Hypothalamus (tissue), 51 donors: ENCODE measurements around the gene EGLN1.
"Not testable (repeated sequence)": the region's sequence is repeated elsewhere in the genome, so short reads cannot be mapped to it uniquely, and the experiment has no call there.

ENCODE experiments used
- DNase-seq, 51 donors: peaks; one replicate each; lab custom pipeline; 2025; lab: John Stamatoyannopoulos, UW

Gene EGLN1

DNA sequence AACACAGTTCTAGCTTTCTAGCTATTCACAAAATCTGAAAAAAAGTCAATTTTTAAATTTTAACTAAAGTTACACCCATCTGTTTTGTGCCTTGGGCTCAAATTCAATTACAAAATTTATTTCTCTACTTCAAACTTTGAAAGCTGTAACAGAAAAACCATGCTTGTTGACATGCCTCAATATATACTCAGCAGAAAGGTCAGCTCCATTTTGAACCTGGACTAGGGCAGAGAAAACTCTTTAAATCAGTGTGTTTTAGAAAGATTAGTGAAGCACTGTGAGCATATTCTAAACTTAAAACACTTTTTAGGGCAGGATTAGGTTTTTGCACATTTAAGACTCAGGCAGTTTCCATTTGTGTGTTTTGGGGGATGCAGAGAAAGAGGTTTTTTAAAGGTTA is 49.6 kb downstream of the EGLN1 start:
- no peak for DNase-seq

DNA sequence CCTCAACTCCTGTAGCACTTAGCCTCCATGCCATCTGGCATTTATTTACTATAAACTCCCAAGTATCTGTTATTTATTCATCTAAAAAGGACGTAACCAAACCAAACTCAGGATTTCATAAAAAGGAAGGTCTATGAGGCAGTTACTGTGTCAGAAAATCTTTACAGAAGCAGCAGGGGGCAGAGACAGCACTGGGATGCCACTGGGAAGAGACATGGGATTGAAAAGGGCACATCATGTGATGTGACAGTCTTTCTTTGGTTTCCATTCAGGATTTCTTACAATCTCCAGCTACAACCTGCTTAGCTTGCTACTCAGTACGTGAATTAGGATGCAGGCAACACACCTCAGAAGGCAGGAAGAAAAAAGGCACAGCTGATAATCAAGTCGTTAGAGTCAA is 52.8 kb downstream of the EGLN1 start:
- peak in 15 of 51 donors; percentile 0 to 58 (median 12) for DNase-seq

DNA sequence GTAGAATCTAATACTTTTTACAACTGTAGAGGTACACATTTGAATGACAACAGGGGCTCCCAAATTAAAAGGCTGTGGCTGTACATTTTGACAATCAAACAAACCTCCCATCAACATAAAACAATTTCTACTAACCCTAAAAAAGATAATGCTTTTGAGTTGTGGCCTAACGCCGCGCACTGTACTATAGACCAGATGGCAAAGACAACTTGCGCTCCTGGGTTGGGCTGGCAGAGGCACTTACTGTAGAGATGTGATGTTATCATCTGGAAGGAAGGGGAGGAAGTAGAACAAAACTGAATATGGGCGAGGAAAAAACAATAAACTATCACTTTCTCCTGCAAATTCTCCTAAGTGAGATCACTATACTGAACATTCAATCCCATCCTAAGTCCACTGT is 57.9 kb downstream of the EGLN1 start:
- DNase-seq, result no peak

- DNase-seq, result no peak
Measured at GRCh38 chr1:231363624-231364023, 58.5 kb downstream of the EGLN1 start.

GRCh38 chr1:231362325-231362724 is 59.8 kb downstream of the EGLN1 start:
- DNase-seq, result no peak

DNA sequence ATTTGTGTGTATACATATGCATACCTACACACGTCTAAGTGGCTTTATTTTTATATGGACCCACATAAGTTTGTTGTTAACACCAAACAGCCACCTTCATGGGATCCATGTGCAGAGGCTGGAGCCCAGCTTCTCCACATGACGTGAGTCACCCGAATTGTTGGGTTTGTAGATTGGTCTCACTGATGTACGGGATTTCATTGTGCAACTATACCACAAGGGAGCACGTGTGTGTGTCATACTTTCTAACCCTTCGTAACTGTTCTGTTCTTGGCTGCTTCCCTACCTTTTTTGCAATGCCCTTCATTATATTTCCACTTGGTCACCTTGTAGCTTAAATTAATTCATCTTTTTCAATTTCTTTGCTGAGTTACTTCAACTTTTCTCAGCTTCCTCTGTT is 63.0 kb downstream of the EGLN1 start:
- DNase-seq, result no peak

GRCh38 chr1:231357831-231358354 is 64.2 kb downstream of the EGLN1 start:
- peak in 12 of 51 donors; percentile 12 to 60 (median 22) for DNase-seq

DNA sequence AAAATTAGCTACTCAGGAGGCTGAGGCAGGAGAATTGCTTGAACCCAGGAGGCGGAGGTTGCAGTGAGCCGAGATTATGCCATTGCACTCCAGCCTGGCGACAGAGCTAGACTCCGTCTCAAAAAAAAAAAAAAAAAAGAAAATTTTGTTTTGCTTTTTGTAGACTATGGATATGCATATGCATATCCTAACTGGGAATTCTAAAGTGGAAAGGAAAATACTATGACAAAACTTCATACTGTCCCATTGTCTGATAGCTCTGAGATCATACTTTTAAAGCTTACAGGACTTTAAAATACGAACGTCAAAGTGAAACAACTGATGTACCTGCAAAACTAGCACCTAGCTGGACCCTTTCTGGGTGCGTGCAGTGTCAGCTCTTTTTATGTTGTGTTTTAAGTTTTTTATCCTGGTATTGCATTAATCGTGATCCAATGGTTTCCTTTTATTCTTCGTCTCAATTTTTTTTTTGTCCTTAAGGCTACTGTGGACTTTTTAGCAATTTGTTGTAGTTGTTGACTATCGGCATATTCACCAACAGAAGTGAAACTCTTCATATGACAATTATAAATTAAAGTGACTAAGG is 64.8 kb downstream of the EGLN1 start:
- DNase-seq, result no peak

GRCh38 chr1:231355171-231355570 is 66.9 kb downstream of the EGLN1 start:
- no peak for DNase-seq

GRCh38 chr1:231354330-231355020 is 67.6 kb downstream of the EGLN1 start:
- DNase-seq, result no peak

- no peak for DNase-seq
Measured at GRCh38 chr1:231353086-231353485, 69.0 kb downstream of the EGLN1 start.

- DNase-seq, result no peak
Measured at GRCh38 chr1:231351816-231352215, 70.3 kb downstream of the EGLN1 start.

DNA sequence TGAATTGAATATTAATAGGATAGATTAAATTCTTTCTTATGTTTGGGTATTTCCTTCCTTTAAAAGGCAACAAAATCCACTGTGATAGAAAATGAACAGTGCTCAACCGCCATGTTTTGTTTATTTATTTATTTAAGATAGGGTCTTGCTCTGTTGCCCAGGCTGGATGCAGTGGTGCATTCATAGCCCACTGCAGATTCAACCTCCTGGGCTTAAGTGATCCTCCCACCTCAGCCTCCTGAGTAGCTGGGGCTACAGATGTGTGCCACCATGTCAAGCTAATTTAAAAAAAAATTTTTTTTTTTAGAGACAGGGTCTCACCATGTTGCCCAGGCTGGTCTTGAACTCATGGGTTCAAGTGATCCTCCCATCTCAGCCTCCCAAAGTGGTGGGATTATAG is 73.2 kb downstream of the EGLN1 start:
- DNase-seq, result not testable (repeated sequence)

DNA sequence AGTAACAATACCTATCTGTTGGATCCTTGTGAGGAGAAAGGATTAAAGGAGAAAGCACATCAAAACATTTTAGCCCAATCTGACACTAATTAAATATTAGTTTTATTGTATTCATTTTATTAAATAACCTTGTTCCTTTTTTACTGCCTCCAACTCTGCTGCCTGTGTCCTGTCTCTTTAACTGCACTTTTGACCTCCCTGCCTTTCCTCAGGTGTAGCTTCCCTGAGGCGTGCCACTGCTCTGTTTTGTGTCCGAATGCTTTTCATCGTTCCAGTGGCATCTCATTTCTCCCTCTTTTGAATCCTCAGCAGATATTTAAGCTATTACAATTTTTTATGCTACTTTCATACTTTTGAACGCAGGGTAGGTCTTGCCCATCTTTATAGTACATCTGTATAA is 73.6 kb downstream of the EGLN1 start:
- no peak for DNase-seq

- DNase-seq, result no peak
Measured at GRCh38 chr1:231347961-231348360, 74.1 kb downstream of the EGLN1 start.

GRCh38 chr1:231340328-231341013 is 81.6 kb downstream of the EGLN1 start:
- no peak for DNase-seq

DNA sequence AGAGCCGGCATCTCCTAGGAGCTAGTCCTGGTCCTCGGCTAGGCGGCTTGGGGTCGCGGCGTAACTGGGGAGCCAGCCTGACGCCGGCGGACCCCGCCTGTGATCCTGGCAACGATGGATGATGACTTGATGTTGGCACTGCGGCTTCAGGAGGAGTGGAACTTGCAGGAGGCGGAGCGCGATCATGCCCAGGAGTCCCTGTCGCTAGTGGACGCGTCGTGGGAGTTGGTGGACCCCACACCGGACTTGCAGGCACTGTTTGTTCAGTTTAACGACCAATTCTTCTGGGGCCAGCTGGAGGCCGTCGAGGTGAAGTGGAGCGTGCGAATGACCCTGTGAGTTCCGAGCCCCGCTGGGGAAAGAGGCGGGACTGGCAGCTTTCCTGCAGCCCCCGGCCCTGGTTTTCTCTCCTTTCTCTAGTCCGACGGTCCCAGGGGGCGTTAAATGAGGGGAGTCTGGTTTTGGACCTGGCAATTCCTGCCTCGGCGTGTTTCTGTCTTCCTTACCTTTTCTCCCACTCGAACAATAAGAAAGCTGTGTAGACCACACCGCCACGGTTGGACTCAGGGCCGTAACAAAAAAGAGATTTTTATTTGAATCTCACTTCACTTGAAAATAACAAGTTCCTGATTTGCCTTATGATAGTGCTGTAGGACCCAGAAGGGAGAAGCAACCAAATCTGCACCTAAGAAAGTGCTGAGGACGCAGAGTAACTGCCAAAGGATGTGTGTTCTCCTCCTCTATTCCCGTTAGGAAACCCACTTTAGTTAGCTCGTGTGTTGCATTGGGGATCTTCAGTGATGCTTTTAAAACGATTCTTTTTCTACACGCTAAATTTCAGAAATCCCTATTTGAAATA is 83.6 kb downstream of the EGLN1 start, which contains the start of gene SPRTN:
TSS of gene SPRTN (plus strand) at position 24 of the 859 bp plus-strand sequence. CDS start at position 115, 91 bp downstream.
- DNase-seq, result peak in 5 of 51 donors; percentile 10 to 73 (median 62)

DNA sequence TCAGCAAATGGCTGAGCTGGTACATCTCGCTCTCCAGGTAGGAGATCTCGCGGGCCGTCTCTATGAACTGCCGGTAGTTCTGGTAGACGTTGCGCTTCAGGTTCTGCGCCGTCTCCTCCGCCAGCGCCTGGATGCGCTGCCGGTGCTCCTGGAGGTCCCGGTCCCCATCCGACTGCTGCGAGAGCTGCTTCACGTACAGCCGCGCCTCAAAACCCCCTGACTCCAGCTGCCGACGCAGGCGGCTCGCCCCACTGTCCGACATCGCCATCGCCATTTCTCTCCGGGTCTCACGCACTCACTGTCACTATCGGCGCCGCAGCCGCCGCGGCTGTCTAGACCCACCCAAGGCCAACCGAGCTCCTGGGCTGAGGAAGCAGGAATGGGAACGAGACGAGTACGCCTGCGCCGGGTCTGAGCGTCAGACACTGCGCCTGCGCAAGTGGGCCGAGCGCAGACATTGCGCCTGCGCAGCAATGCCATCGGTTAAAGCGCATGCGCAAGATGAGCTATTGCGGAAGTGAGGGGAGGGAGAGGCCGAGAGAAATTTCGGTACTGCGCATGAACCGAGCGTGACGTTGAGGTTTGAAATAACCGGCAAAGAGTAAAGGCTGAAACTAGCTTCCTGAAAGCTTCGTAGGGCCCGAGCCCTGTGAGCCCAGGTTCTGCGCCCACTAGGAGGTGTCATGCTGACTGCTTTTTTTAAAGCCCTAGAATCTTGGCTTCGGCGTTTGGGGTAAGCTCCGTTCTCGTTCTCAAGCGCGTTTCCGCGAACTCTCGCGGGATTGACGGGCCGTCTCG is 84.4 kb downstream of the EGLN1 start, which contains the start of gene EXOC8:
TSS of gene EXOC8 (minus strand) at position 381 of the 798 bp plus-strand sequence. CDS start at position 274, 107 bp downstream.
- peak; percentile 73 to 99 (median 92) for DNase-seq

GRCh38 chr1:231337043-231337471 is 85.0 kb downstream of the EGLN1 start:
- peak in 4 of 51 donors; percentile 38 to 70 (median 46) for DNase-seq
